ENCODE results near the gene MAST4.

DNA sequence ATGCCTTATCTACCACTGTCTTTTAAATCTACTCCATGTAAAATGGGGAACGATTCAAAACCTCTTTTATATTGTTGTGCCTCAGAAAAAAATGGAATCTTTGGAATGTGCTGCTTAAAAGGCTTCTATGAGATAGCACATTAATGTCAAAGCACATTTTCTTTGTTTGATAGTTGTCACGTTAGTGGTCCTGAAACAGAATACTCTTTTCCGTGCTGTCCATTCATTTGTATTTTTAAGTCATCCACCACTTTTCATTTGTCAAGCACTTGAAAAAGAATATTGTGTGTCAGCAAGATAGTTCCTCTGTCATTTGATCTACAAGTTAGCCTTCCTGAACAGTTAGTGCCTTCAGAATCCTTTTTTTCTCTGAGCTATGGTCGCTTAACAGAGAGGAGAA, 246.9 kb downstream of the MAST4 start:
- TF ChIP-seq POLR2AphosphoS5 (IDR thresholded peaks at IDR 0.05; ENCODE audit: low read depth, low read length) (no peak), POLR2A (IDR thresholded peaks at IDR 0.05; ENCODE audit: low read depth, low read length) (no peak), TAF1 (IDR thresholded peaks at IDR 0.05; ENCODE audit: borderline replicate concordance, low read depth, low read length) (no peak)

Data from GM12892 (cell line).